Measurements from ENCODE around the gene GULP1. TPM values are rescaled to one million over a fixed set of nuclear protein-coding genes. Genes with fewer than 3 reads are reported as not detected.

GULP1 gene
- total RNA-seq, 1 experiment from 2014 or later, result 86.8 TPM

- Mint-ChIP-seq H3K27me3 (ENCODE audit: unreplicated experiment) (no peaks in the 10 kb centered on the region), H3K4me1 (ENCODE audit: low read depth, unreplicated experiment) (peaks cover 22% of the 10 kb centered on the region), H3K4me3 (ENCODE audit: low read depth, unreplicated experiment) (no peak overlapping the region), H3K36me3 (ENCODE audit: insufficient read depth, unreplicated experiment) (peaks cover 12% of the 10 kb centered on the region), H3K27ac (ENCODE audit: unreplicated experiment) (no peak overlapping the region), H3K9me3 (ENCODE audit: low read depth, unreplicated experiment) (peaks cover 4% of the 10 kb centered on the region)
- CTCF ChIA-PET, result no interaction called here
- DNase-seq, result no peak
- intact Hi-C loops (cut with micrococcal nuclease; ENCODE audit: unreplicated experiment), result no loop called here
- BruUV-seq (replicated peaks), result no TSS peak
- TF ChIP-seq CTCF (IDR thresholded peaks at IDR 0.05; ENCODE audit: unreplicated experiment), result no peak
Measured at GRCh38 chr2:188444106-188444835, 152.6 kb downstream of the GULP1 start.

- CTCF ChIA-PET, result no interaction called here
- TF ChIP-seq CTCF (IDR thresholded peaks at IDR 0.05; ENCODE audit: unreplicated experiment), result no peak
- intact Hi-C loops (cut with micrococcal nuclease; ENCODE audit: unreplicated experiment), result no loop called here
- BruUV-seq (replicated peaks), result no TSS peak
- DNase-seq, result no peak
- Mint-ChIP-seq H3K4me1 (ENCODE audit: low read depth, unreplicated experiment) (no peaks in the 10 kb centered on the region), H3K4me3 (ENCODE audit: low read depth, unreplicated experiment) (no peak overlapping the region), H3K9me3 (ENCODE audit: low read depth, unreplicated experiment) (peaks cover 9% of the 10 kb centered on the region), H3K36me3 (ENCODE audit: insufficient read depth, unreplicated experiment) (peaks cover 6% of the 10 kb centered on the region), H3K27me3 (ENCODE audit: unreplicated experiment) (no peaks in the 10 kb centered on the region), H3K27ac (ENCODE audit: unreplicated experiment) (no peak overlapping the region)
Measured at GRCh38 chr2:188449561-188449960, 157.9 kb downstream of the GULP1 start.

GRCh38 chr2:188449971-188450370, 158.3 kb downstream of the GULP1 start:
- no peak overlapping the region for H3K4me3 Mint-ChIP-seq (ENCODE audit: low read depth, unreplicated experiment)
- no TSS peak for BruUV-seq (replicated peaks)
- H3K4me1 Mint-ChIP-seq (ENCODE audit: low read depth, unreplicated experiment), result no peaks in the 10 kb centered on the region
- no peak for DNase-seq
- no peaks in the 10 kb centered on the region for H3K27me3 Mint-ChIP-seq (ENCODE audit: unreplicated experiment)
- CTCF ChIA-PET, result no interaction called here
- TF ChIP-seq CTCF (IDR thresholded peaks at IDR 0.05; ENCODE audit: unreplicated experiment), result no peak
- H3K36me3 Mint-ChIP-seq (ENCODE audit: insufficient read depth, unreplicated experiment), result peaks cover 6% of the 10 kb centered on the region
- H3K9me3 Mint-ChIP-seq (ENCODE audit: low read depth, unreplicated experiment), result peaks cover 9% of the 10 kb centered on the region
- intact Hi-C loops (cut with micrococcal nuclease; ENCODE audit: unreplicated experiment), result no loop called here
- H3K27ac Mint-ChIP-seq (ENCODE audit: unreplicated experiment), result no peak overlapping the region

- BruUV-seq (replicated peaks), result no TSS peak
- Mint-ChIP-seq H3K36me3 (ENCODE audit: insufficient read depth, unreplicated experiment) (peaks cover 6% of the 10 kb centered on the region), H3K9me3 (ENCODE audit: low read depth, unreplicated experiment) (peaks cover 9% of the 10 kb centered on the region), H3K27me3 (ENCODE audit: unreplicated experiment) (no peaks in the 10 kb centered on the region), H3K27ac (ENCODE audit: unreplicated experiment) (no peak overlapping the region), H3K4me3 (ENCODE audit: low read depth, unreplicated experiment) (no peak overlapping the region), H3K4me1 (ENCODE audit: low read depth, unreplicated experiment) (no peaks in the 10 kb centered on the region)
- no peak for DNase-seq
- CTCF ChIA-PET, result no interaction called here
- TF ChIP-seq CTCF (IDR thresholded peaks at IDR 0.05; ENCODE audit: unreplicated experiment), result no peak
- intact Hi-C loops (cut with micrococcal nuclease; ENCODE audit: unreplicated experiment), result no loop called here
Measured at GRCh38 chr2:188450732-188451483, 159.2 kb downstream of the GULP1 start.
